Upper lobe of left lung (tissue), 4 donors: ENCODE results near the gene AR.

ENCODE experiments used
- CTCF ChIP-seq, 6 experiments: fragments of 450-650 bp in 4 of 6; fragments of 200-600 bp in 2 of 6; sonication (generic) in 2 of 6; IDR thresholded peaks; one replicate each; pipeline ENCODE4 v1.5.1; 2016 to 2019; ENCODE audit warnings: antibody characterized with exemption in 6 of 6
- EP300 ChIP-seq, 4 donors: sonication (generic); formaldehyde crosslinking; IDR thresholded peaks; one replicate each; pipeline ENCODE4 v1.5.1; 2017; ENCODE audit warnings: antibody characterized with exemption in 4 of 4, control low read depth in 2 of 4
- POLR2A ChIP-seq, 4 donors: fragments of 450-650 bp; IDR thresholded peaks; one replicate each; pipeline ENCODE4 v1.5.1; 2016 to 2017; ENCODE audit warnings: antibody characterized with exemption in 4 of 4, mild to moderate bottlenecking in 2 of 4
- POLR2AphosphoS5 ChIP-seq, 2 donors: sonication (generic); formaldehyde crosslinking; IDR thresholded peaks; one replicate each; pipeline ENCODE4 v1.5.1; 2017; ENCODE audit warnings: antibody characterized with exemption in 2 of 2

GRCh38 chrX:67523932-67524331, 19.9 kb upstream of the AR start:
- TF ChIP-seq CTCF (IDR thresholded peaks at IDR 0.05), result no peak
- no peak for TF ChIP-seq POLR2A (IDR thresholded peaks at IDR 0.05)
- TF ChIP-seq POLR2AphosphoS5 (IDR thresholded peaks at IDR 0.05), result no peak
- no peak for TF ChIP-seq EP300 (IDR thresholded peaks at IDR 0.05)
